Esophagus mucosa (tissue), 1 donor: Measurements from ENCODE around the gene PARG. TPM values are rescaled to one million over a fixed set of nuclear protein-coding genes. Genes with fewer than 3 reads are reported as not detected.
"Not testable (repeated sequence)": the region's sequence is repeated elsewhere in the genome, so short reads cannot be mapped to it uniquely, and the experiment has no call there.

Source experiments
- ATAC-seq: fragments of 200-7000 bp; cut with Tn5 transposase; one replicate; pipeline ENCODE4 v1.9.1; 2020
- total RNA-seq: library from RNA; stranded (reverse); gene quantifications from one replicate; pipeline ENCODE4 v1.2.4, GENCODE V29; 2023
- donor health status: DM: yes; HTN: yes; CAD: no.

The PARG gene
- total RNA-seq, 1 donor from 2014 or later: 13.5 TPM

DNA sequence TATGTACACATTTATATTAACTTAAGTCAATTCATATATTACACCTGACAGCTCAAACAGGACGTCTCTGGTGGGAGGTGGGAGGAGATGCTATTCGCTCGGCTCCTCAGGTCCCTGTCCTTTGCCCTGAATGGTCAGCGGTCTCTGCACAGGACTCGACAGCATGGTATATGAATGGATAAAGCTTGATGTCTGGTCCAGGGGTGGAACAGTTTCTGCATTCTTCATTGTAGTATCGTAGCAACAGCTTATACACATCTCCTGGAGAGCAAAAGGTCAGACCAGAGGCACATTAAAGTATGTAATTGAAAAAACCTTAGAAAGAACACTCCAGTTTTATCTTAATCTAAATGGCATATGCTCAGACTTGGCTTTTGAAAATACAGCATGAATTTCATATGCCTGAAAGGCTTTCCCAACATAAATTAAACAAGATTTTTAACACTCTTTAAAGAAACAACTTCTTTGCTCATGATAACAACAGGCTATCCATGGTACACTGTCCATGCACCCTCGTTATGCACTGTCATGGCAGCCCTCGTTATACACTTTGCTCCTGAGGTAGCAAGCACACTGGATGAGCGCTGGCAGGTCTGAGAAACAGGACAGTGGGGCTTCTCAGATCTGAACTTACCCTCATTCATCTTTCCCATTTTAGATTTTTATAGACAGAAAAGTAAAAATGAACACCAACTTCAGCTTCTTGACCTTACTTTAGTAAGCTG is 122.4 kb downstream of the PARG start:
- no peak for ATAC-seq

DNA sequence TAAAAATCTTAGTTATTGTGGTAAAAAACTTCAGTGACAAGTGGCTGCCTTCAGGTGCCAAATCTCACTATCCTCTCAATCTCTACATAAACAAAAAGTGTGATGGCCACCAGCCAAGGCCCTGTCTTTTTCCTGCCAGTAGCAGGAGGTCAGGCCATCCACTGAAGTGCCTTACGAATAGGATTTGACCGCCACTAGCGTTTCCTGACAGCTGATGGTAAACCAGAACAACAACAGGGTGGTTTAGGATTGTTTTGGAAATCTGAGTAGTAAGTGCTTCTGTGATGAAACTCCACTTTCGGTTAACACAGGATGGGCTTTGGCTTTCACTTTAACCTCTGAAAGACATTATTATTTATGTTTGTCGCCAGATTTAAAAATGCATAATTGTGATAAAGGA is 124.0 kb downstream of the PARG start:
- ATAC-seq: no peak

DNA sequence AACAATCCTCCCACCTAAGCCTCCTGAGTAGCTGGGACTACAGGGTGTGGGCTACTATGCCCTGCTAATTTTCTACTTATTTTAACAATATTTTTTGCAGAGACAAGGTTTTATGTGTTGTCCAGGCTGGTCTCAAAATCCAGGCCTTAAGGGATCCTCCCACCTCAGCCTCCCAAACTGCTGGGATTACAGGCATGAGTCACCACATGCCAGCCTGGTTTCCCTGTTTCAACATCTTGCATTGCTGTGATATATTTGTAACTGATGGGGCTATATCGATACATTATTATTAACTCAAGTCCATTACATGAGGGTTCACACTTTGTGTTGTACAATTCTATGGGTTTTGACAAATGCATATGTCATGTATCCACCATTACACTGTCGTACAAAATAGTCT is 137.8 kb downstream of the PARG start:
- no peak for ATAC-seq

DNA sequence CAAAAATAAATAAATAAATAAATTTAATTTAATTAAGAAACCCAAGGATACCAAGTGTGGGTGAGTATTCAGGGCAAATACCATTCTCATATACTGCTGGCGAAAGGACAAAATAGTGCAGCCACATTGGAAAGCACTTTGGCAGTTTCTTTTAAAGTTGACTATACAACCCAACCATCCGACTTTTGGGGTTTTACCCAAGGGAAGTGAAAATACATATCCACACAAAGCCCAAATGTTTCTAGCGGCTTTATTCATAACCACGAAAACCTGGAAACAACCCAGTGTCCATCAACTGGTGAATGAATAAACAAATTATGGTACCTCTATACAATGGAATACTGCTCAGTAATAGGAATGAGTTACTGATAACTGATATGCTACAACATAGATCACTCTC is 143.6 kb downstream of the PARG start:
- no peak for ATAC-seq

DNA sequence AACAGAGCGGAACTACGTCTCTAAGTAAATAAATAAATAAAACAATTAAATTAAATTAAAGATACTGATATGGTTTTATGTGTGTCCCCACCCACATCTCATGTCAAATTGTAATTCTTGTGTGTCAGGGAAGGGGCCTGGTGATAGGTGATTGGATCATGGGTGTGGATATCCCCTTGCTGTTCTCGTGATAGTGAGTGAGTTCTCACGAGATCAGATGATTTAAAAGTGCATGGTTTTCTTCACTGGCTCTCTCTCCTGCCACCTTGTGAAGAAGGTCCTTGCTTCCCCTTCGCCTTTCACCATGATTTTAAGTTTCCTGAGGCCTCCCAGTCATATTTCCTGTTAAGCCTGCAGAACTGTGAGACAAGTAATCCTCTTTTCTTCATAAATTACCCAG is 150.7 kb downstream of the PARG start:
- no peak for ATAC-seq

DNA sequence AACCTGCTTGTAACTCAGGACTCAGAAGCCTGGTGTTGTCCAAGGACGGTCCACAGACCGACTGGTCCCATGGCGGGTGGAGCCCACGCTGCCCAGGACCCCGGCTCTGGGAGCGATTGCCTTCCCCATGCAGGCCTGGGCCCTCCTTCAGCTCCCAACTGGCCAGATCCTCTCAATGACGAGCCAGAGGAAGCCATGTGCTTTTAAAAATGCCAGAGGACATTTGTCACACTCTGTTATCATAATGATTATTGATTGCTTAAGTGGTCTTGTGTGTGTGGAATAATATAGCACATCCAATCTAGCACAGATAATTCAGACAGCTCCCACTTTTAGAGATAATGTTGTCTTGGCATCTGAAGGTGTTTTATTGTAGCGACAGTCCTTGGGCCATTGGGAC is 157.1 kb downstream of the PARG start:
- no peak for ATAC-seq

DNA sequence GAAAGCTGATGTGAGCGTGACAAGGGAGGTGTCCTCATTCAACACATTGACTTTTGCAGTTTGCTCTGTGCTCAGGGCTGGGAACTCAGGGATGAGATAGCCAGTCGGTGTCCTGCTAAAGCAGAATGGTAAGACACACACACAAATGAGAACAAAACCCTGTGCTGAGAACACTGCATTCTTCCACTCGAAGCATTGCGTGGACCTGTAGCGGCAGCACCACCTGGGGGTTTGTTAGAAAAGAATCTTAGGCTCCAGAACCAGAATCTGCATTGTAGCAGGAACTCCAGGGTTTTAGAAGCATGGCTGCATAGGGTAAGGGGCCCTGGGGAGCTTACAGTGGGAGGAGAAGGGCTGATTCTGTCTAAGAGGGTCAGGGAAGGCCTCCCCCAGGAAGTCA is 158.2 kb downstream of the PARG start:
- ATAC-seq: no peak

DNA sequence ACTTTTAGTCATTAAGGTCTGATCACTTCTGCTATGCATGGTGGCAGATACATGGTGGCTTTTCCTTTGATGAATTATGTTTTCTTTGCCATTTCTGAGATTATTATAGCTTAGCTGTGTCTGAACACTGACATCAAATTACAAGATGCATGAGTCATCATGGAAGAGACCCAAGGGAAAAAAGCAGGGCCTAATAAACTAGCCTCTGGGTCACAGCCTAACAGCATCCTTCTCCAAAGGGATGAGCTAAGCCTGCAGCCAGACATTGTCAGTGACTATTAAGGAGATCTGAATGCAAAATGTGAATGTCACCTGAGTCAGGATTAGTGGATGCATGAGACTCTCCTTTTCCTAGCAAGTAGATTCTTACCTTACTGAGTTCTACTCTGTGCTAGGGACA is 160.6 kb downstream of the PARG start:
- ATAC-seq: no peak

DNA sequence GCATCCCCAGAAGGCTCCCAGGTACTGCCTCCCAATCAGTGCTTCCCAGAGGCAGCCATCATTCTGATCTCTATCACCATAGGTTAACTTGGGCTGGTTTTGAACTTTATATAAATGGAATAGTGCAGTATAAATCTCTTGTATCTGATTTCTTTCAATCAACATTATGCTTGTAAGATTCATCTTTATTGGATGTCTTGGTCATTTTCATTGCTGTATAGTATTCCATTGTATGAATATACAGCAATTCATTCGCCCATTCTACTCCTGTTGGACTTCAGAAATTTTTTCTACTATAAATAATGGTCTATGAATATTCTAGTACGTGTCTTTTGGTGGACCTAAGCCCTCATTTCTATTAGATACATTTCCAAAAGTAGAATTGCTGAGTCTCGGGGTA is 163.6 kb downstream of the PARG start:
- no peak for ATAC-seq

DNA sequence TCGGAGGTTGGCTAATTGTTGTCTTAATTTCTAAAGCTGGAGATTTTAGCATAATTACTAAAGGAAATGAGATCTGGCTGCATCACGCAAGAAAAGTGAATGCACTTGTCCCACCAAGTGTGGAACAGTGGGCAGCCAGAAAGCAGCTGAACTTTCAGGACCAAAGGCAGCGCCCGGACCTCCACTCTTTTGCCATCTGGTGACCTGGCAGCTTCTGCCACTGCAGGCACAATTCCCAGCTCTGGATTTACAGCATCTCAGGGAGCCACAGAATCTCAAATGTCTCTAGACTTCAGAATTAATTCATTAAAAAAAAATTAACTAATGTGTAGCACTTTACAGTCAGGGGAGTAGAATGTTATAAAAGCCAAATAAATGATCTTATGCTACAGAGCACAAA is 165.0 kb downstream of the PARG start:
- ATAC-seq: no peak

DNA sequence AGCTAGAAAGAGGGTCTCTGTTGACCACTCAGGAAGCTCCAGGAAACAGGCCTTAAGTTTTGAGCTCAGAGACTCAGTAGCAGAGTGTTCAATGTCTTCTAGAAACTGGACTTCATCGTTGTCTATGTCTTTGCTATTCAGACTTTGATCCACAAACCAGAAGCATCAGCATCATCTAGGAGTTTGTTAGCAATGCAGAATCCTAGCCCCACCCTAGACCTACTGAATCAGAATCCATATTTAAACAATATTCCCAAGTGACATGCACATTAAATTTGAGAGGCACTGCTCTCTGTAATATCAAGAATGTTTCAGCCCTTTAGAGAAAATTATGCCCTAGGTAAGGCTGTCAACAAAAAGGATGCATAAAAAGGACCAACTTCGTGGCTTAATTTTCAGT is 166.8 kb downstream of the PARG start:
- no peak for ATAC-seq

DNA sequence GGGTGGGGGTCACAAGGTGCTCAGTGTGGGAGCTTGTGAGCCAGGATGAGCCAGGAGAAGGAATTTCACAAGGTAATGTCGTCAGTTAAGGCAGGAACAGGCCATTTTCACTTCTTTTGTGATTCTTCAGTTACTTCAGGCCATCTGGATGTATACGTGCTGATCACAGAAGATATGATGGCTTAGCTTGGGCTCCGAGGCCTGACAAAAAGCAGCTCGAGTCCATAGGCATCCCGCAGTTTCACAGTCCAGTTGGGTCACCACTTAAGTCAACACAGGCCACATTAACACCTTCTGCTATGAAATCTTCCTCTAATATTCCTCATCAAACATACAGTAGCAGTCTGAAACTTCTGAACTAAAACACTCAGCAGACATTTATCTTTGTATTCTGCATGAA is 168.9 kb downstream of the PARG start:
- ATAC-seq: not testable (repeated sequence)

DNA sequence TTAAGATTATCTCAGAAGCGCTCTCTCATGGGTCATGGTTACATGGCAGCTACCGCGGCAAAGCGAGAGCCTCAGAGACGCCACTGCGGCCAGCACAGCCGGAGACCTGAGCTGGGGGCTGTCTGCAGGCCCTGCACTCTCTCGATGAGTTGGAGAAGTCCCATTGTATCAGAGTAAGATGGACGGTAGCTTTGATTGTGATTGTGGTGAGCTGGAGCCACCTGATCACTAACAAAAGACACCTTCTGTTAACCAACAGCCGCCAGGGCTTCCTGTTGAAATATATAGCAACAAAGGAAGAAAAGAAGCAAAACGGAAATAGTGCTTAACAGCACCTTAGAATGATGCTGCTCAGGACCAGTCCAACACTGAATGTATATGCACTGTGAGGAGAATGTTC is 170.8 kb downstream of the PARG start:
- ATAC-seq: not testable (repeated sequence)

DNA sequence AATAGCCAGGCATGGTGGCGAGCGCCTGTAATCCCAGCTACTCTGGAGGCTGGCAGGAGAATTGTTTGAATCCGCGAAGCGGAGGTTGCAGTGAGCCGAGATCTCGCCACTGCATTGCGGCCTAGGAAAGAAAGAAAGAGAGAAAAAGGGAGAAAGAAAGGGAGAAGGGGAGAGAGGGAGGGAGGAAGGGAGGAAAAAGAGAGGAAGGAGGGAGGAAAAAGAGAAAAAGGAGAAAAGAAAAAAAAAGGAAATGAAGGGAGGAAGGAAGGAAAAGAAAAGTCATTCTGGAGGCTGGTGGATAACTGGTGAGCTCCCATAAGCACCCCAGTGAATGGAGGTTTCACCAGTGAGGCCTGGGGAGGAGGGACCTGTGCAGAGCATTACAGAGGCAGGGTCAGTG is 172.1 kb downstream of the PARG start:
- ATAC-seq: no peak

DNA sequence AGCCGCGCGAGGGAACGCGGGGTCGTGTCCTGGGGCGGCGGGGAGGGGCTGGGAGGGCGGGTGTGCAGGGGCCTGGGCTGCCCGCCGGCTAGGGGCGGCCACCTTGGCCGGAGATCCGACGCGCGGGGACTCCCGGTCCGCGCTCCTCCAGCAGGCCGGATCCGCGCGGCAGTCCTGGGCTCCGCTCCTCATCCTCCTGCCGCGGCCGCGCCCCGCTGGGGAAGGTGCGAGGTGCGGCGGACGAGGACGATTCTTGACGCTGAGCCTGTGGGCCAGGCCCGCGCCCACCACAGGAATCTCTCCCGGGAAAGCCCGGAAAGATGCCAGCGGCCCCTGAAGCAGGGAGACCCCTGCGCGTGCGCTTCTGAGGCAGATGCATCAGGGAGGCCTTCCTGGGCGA is 173.1 kb downstream of the PARG start:
- ATAC-seq: no peak

DNA sequence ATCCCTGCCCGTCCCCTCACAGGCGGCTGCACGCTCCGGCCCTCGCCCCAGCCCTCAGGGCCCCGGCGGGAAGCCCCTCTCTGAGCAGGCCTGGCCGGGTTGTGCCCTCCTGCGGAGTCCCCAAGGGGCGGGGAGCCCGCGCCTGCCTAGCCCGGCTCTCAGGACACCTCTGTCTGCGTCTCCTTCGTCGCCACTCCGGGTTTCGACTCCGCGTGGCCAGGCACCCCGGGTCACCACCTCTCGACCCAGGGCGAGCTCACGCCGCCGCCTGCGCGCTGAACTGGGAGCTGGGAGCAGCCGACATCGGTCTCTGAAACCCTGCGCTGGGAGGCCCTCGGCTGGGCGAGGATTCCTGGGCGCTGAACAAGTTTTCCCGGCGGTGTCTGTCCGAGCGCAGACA is 173.5 kb downstream of the PARG start:
- ATAC-seq: no peak

Other genes with a start within 250 kb of the PARG start
- 0.52 TPM for gene OGDHL, start 179.7 kb downstream of the PARG start, total RNA-seq
- 8.2 TPM for gene TIMM23B, start within 50 bp of the PARG start, total RNA-seq
- 5.2 TPM for gene AGAP6, start 46.4 kb upstream of the PARG start, total RNA-seq
- gene WASHC2A, start 125.9 kb upstream of the PARG start, total RNA-seq: 19.3 TPM